ENCODE measurements around the gene CARD6.

DNA sequence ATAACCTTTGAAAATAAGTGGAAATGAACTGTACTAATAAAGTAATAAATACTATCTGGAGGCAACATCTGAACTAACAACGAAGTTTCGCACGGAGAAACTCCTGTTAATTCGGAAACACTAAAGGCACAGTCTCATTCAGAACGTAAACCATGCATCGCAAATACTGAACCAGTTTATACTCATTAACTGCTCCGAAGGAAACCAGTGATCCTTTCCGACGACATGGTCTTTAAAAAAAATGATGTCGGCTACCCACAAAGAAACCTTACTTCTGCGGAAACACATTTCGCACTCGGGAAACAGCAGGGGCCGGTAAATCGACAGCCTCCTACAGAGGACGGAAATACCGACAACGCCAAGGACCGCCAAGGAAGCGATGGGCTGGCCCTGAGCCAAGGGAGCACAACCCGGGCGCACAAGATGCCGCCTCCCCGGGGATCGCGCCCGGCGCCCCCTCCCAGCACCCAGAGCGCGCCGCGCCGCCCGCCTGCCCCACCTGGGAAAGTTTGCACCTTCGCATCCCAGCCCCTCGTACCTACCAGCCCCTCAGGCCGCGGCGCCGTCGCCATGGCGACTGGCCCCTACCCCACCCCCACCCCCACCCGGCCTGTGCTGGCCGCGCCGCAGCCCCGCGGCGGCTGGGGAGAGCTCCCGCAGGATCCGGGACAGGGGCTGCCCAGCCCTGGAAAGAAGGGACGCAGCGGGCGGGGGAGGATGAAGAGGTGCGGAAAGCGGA is 43.7 kb upstream of the CARD6 start:
- TF ChIP-seq, protein P1, sequence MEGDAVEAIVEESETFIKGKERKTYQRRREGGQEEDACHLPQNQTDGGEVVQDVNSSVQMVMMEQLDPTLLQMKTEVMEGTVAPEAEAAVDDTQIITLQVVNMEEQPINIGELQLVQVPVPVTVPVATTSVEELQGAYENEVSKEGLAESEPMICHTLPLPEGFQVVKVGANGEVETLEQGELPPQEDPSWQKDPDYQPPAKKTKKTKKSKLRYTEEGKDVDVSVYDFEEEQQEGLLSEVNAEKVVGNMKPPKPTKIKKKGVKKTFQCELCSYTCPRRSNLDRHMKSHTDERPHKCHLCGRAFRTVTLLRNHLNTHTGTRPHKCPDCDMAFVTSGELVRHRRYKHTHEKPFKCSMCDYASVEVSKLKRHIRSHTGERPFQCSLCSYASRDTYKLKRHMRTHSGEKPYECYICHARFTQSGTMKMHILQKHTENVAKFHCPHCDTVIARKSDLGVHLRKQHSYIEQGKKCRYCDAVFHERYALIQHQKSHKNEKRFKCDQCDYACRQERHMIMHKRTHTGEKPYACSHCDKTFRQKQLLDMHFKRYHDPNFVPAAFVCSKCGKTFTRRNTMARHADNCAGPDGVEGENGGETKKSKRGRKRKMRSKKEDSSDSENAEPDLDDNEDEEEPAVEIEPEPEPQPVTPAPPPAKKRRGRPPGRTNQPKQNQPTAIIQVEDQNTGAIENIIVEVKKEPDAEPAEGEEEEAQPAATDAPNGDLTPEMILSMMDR (IDR thresholded peaks at IDR 0.05): no peak
- TF ChIP-seq EZH2 (IDR thresholded peaks at IDR 0.05): no peak
